Esophagus (tissue), 2 donors: ENCODE data around the gene SPEM3. TPM values are rescaled to one million over a fixed set of nuclear protein-coding genes. Genes with fewer than 3 reads are reported as not detected.
"Not testable (repeated sequence)": the region's sequence is repeated elsewhere in the genome, so short reads cannot be mapped to it uniquely, and the experiment has no call there.

Experiments
- H3K27ac ChIP-seq, 2 donors: one replicate each; pipeline ENCODE4 v1.5.1; 2013; ENCODE audit warnings: low read depth in 2 of 2, mild to moderate bottlenecking in 2 of 2, inconsistent platforms in 1 of 2, low read length in 1 of 2, moderate library complexity in 1 of 2
- H3K27me3 ChIP-seq, 2 donors: one replicate each; pipeline ENCODE4 v1.6.1; 2013; ENCODE audit warnings: low read length in 2 of 2, control low read depth in 1 of 2, mild to moderate bottlenecking in 1 of 2; ENCODE audit not compliant: insufficient read depth in 2 of 2, control insufficient read depth in 1 of 2
- H3K36me3 ChIP-seq, 2 donors: one replicate each; pipeline ENCODE4 v1.6.1; 2013; ENCODE audit warnings: low read length in 1 of 2; ENCODE audit not compliant: control insufficient read depth in 2 of 2, insufficient read depth in 2 of 2
- H3K4me1 ChIP-seq, 2 donors: one replicate each; pipeline ENCODE4 v1.6.1; 2013; ENCODE audit warnings: low read length in 1 of 2; ENCODE audit not compliant: control insufficient read depth in 2 of 2, insufficient read depth in 2 of 2
- H3K4me3 ChIP-seq, 2 donors: one replicate each; pipeline ENCODE4 v1.5.1; 2013; ENCODE audit warnings: low read length in 2 of 2, mild to moderate bottlenecking in 2 of 2, low read depth in 1 of 2, moderate library complexity in 1 of 2
- H3K9me3 ChIP-seq, 2 donors: one replicate each; pipeline ENCODE4 v1.6.1; 2013; ENCODE audit warnings: mild to moderate bottlenecking in 2 of 2, low read depth in 1 of 2, low read length in 1 of 2, moderate library complexity in 1 of 2; ENCODE audit not compliant: control insufficient read depth in 2 of 2, insufficient read depth in 1 of 2
- WGBS, 2 donors: extraction: QIAGEN DNeasy Blood & Tissue Kit; methylation state at CpG; one replicate each; pipeline ENCODE4 v1.1.7; 2013; 5-methylcytosine and 5-hydroxymethylcytosine counted together
- polyA plus RNA-seq, 2 donors: library from polyadenylated mRNA; stranded (reverse); fragments of 200-250 nt; gene quantifications; one replicate each; pipeline ENCODE4 v1.2.3, GENCODE V29; 2013
- donor health status: healthy with polysubstance abuse.
- donor health status: Bipolar disorder and iron deficiency.

SPEM3 gene
- polyA plus RNA-seq, 2 donors: not detected

DNA sequence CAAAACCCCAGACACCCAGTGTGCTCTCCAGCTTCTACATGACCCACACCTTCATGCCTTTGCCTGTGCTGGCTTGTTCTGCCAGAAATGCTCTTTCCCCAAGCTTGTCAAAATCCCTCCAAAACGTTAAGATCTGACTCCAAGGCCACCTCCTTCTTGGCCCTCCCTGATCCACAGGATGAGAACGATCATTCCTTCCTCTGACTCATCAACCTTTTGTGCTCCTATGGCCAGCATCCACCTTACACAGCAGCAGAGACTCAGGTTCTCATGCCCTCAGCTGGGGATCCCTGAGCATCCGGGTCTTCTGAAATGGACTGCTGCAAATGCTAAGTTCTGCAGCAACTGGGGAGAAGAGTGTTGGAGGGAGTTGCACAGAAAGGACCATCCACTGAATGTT is 47.8 kb downstream of the SPEM3 start:
- peak overlapping the region; percentile 96 to 100 for H3K27ac ChIP-seq
- 17 to 34% methylated on average over 3 of the region's 3 CpGs for WGBS, 2 donors
- H3K4me3 ChIP-seq: no peak overlapping the region
- H3K36me3 ChIP-seq: no peaks in the 10 kb centered on the region
- H3K9me3 ChIP-seq: no peaks in the 10 kb centered on the region
- peaks cover 12 to 31% of the 10 kb centered on the region in 2 donors for H3K4me1 ChIP-seq
- H3K27me3 ChIP-seq: no peaks in the 10 kb centered on the region

DNA sequence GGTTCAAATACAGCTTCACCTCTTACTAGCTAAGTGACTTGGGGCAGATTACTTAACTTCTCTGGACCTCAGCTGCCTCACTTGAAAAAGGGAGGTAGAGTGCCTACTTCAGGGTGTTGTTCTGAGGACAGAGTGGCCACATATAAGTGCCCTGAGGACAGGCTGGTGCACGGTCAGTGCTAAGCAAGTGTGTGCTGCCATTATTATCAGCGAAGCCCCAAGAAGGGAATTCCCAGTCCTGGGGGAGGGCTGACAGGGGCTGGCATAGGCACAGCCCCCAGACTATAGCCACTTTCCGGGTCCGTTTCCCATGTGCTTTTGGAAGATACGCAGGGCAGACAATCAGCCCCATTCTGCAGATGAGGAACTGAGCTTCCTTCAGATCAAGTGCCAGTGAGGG is 48.3 kb downstream of the SPEM3 start:
- no peaks in the 10 kb centered on the region for H3K36me3 ChIP-seq
- peak overlapping the region; percentile 96 to 100 for H3K27ac ChIP-seq
- WGBS, 2 donors: 59 to 62% methylated on average over 5 of the region's 5 CpGs
- peak overlapping the region in 1 of 2 donors; percentile 72 for H3K4me3 ChIP-seq
- H3K4me1 ChIP-seq: peaks cover 12 to 30% of the 10 kb centered on the region in 2 donors
- H3K9me3 ChIP-seq: no peaks in the 10 kb centered on the region
- H3K27me3 ChIP-seq: no peaks in the 10 kb centered on the region

DNA sequence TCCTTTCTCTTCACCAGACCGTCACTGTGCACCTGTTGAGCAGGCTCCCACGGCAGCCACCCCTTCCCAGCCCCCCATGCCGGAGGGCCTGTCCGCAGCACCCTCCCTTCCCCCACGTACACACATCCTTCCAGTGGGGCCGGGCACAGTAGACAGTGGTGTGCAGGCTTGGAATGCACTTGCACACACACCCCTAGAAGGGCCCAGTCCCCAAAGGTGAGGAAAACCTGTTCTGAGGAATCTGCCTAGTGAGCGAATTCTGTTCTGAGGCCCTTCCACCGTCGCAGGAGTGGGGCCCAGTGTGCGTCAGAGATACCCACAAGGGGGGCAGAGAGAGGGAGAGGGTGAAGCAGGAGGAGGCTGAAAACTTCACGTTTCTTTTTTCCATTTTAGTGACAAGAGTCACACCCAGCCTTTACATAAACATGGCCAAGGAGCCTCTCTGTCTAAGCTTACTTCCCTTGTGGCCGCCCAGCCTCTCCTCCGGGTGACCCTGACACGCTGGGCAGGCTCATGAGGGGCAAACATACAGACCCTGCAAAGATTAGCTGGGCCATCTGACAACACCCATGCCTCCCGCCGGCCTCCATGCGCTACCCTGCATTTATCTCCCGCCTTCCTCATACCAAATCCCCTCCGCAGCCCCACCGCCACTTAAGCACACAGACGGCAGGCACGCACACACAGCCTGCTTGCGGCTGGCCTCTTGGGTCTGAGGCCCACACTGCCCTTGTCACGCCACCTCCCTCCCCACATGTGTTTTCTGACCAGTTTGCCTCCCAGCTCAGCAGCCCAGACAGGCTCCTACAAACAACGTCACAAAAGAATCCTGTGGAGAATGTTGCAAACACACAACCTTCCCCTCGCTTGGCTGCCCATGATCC is 49.0 kb downstream of the SPEM3 start:
- H3K27ac ChIP-seq: peak overlapping the region; percentile 96 to 100
- H3K4me3 ChIP-seq: peak overlapping the region; percentile 72 to 91
- peaks cover 12 to 31% of the 10 kb centered on the region in 2 donors for H3K4me1 ChIP-seq
- H3K36me3 ChIP-seq: no peaks in the 10 kb centered on the region
- no peaks in the 10 kb centered on the region for H3K27me3 ChIP-seq
- no peaks in the 10 kb centered on the region for H3K9me3 ChIP-seq
- 20 to 32% methylated on average over 26 of the region's 26 CpGs for WGBS, 2 donors

DNA sequence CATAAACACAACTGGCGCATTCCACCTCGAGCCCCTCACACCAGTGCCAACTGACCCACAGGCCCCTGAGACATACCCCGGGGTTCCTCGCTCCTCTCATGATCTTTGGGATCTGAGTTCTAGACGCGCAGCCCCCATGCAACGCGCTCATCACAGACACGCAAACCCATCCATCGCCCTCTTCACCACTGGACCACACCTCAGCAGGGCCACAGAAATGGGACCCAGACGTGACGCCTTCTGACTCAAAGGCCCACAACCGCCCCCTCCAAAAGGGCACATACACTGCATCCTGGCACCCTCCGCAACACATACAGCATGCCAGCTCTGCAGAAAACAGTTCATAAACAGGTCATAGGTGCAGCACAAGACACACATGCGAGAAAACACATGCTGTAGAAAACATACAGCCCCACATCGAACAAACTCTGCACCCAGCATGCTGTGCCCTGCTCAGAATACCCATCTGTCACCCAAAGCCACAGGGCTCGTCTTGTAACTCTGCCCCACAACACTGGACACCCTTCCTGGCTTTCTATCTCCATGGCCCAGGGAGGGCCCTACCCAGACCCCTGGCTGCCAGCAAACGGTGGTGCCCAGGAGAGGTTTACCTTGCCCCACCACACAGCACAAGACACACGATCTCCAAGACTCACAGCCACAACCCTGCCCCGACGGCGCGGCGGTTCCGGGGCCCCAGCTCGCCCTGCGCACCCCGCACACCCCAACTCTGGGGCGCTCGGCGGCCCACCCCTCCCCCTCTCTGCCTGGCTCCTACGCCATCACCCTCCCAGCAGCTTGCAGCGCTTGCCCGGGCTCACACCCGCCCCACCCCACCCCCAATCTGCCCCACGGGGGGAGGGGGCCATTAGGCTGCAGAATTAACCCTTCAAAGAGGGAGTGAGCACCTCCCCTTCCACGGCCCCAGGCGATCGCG is 49.9 kb downstream of the SPEM3 start:
- peaks cover 12 to 34% of the 10 kb centered on the region in 2 donors for H3K4me1 ChIP-seq
- no peaks in the 10 kb centered on the region for H3K36me3 ChIP-seq
- WGBS, 2 donors: 11 to 16% methylated on average over 36 to 40 of the region's 40 CpGs

DNA sequence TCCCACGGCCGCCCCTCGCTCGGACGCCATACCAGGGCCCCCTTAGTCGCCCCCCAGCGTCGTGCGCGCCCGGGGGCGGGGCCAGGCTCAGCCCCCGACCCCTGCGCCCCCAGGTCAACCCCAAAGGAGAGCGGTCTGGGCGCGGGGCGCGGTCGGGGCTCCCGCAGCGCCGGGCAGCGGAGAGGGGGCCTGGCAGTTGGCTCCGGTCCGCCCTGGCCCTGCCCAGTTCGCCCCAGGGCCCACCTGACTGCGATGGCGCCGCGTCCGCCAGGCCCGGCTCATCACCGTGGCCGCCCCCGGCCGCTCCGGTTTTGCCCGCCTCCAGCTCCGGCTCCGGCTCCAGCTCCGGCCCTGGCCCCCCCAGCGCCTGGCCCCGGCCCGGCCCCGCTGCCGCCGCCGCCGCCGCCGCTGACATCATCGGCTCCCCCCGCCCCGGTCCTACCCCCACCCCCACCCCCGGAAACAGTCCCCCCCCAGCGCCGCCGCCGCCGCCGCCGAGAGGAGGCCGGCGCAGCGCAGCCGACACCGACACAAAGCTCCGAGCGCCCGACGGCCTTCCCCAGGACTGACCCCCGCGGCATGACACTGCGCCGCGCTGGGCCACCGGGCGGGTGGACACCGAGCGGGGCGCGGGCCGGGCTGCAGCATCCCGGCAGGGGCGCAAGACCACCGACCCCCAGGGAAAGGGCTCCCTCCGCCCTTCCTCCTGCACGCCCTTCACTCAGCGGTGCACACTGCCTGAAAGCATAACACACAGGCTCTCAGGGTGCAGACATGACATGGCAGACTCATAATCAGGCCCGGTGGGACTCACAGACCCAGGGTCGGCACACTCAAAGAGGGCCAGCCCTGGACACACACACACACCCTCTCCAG is 50.8 kb downstream of the SPEM3 start, which contains the start of gene ZBTB4:
ZBTB4 (minus strand) TSS at position 419 of the 876 bp plus-strand sequence. CDS start 12,830 bp downstream, outside the sequence.
- Histone ChIP-seq H3K27ac (peak within 1 kb of the TSS; percentile 96 to 100), H3K4me1 (peaks cover 12 to 34% of the 10 kb centered on the region in 2 donors), H3K4me3 (peak within 1 kb of the TSS; percentile 72 to 91), H3K27me3 (no peaks in the 10 kb centered on the region), H3K9me3 (no peaks in the 10 kb centered on the region), H3K36me3 (no peaks in the 10 kb centered on the region)
- 0 to 1% methylated on average over 38 to 92 of the region's 92 CpGs for WGBS, 2 donors

More for the DNA sequence above, 49.9 kb downstream of the SPEM3 start:
- no peaks in the 10 kb centered on the region for H3K9me3 ChIP-seq
- H3K27ac ChIP-seq: peak overlapping the region; percentile 96 to 100
- peak overlapping the region; percentile 72 to 91 for H3K4me3 ChIP-seq
- H3K27me3 ChIP-seq: no peaks in the 10 kb centered on the region

DNA sequence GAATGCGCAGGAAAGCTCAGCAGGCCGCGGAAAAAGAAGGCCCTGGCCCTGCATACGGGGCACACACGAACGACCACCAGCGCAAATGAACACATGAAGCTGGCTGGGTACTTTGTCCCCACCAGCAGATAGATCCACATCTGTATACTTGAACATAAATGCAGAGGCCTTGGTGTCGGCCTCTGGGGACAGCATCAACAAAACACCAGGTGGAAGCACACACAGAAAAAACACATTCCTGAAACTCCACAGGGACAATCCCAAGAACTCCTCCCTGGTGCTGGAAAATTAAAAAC is 51.4 kb downstream of the SPEM3 start:
- 5 to 8% methylated on average over 8 of the region's 8 CpGs for WGBS, 2 donors
- Histone ChIP-seq H3K36me3 (no peaks in the 10 kb centered on the region), H3K27ac (peak overlapping the region; percentile 96 to 100), H3K4me3 (peak overlapping the region; percentile 72 to 91), H3K27me3 (no peaks in the 10 kb centered on the region), H3K9me3 (no peaks in the 10 kb centered on the region), H3K4me1 (peaks cover 12 to 34% of the 10 kb centered on the region in 2 donors)

DNA sequence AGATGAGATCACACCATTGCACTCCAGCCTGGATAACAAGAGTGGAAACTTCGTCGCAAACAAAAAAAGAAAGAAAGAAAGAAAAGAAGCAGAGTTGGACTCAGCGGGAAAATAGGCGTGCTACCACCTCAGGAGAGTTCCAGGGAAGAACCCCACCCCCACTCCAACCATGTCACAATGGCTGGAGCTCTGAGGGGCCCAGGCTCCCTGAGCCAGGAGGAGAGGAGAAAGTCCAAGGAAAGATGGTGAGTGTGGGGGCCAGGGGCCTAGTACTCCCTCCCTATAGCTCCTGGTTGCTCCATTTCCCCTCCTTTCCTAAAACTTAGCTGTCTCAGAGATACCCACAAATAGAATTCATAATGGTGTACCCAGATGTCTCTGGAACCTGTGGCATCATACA is 52.6 kb downstream of the SPEM3 start, which contains the start of gene SLC35G6:
SLC35G6 (plus strand) TSS at position 172 of the 400 bp plus-strand sequence; CDS start at position 243, 71 bp downstream.
- 93% methylated on average over 4 of the region's 4 CpGs for WGBS, 2 donors
- H3K9me3 ChIP-seq, H3K36me3 ChIP-seq, H3K27me3 ChIP-seq, H3K4me3 ChIP-seq: not testable (repeated sequence)
- Histone ChIP-seq H3K4me1 (peaks cover 7 to 29% of the 10 kb centered on the region in 2 donors), H3K27ac (peak within 1 kb of the TSS; percentile 96 to 100)

DNA sequence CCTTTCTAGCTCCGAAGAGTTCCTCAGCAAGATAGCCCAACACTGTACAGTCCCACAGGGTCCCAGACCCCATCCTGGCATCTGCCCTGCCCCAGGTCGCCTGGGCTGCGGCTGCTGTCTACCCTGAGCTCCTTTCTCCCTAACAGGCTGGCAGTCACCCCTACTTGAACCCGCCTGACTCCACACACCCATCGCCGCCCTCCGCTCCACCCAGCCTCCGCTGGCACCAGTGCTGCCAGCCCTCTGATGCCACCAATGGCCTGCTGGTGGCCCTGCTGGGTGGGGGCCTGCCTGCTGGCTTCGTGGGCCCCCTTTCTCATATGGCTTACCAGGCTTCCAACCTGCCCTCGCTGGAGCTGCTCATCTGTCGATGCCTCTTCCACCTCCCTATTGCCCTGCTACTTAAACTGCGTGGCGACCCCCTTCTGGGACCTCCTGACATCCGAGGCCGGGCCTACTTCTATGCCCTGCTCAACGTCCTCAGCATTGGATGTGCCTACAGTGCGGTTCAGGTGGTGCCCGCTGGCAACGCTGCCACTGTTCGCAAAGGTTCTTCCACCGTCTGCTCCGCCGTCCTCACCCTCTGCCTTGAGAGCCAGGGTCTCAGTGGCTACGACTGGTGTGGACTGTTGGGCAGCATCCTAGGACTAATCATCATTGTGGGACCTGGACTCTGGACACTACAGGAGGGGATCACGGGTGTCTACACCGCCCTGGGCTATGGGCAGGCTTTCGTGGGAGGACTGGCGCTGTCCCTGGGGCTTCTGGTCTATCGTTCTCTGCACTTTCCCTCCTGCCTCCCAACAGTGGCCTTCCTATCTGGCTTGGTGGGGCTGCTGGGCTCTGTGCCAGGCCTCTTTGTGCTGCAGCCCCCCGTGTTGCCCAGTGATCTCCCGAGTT is 53.4 kb downstream of the SPEM3 start:
- not testable (repeated sequence) for H3K27me3 ChIP-seq, H3K4me3 ChIP-seq, H3K36me3 ChIP-seq, H3K9me3 ChIP-seq
- 84 to 85% methylated on average over 31 of the region's 31 CpGs for WGBS, 2 donors
- H3K27ac ChIP-seq: peak overlapping the region in 1 of 2 donors; percentile 100
- peaks cover 3 to 22% of the 10 kb centered on the region in 2 donors for H3K4me1 ChIP-seq
